HG03280 (cell line): ENCODE measurements around the gene PNMA5.
A peak's percentile ranks its signal among the peaks of the same experiment; 100 is the strongest.

Source experiments
- ATAC-seq: cut with Tn5 transposase; IDR thresholded peaks from one replicate; pipeline ENCODE4 v1.9.1; 2021; ENCODE audit warnings: mild to moderate bottlenecking, moderate library complexity; ENCODE audit not compliant: unreplicated experiment

Gene PNMA5

DNA sequence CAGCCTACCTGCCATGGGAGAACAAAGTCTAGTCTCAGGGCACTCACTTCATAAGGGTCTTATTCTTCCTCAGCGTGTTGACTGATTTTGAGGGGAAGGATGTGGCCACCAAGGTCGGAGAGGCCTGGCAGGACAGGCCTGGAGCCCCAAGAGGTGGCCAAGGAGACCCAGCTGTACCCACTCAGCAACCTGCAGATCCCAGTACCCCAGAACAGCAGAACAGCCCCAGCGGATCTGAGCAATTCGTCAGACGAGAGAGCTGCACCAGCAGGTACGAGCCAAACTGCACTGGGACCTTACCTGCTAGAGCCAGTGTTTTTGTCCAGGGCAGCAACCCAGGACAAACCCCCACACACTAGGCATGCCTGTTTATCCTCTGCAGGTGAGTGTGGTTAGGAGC lies 34.3 kb downstream of the PNMA5 start:
- no peak for ATAC-seq

DNA sequence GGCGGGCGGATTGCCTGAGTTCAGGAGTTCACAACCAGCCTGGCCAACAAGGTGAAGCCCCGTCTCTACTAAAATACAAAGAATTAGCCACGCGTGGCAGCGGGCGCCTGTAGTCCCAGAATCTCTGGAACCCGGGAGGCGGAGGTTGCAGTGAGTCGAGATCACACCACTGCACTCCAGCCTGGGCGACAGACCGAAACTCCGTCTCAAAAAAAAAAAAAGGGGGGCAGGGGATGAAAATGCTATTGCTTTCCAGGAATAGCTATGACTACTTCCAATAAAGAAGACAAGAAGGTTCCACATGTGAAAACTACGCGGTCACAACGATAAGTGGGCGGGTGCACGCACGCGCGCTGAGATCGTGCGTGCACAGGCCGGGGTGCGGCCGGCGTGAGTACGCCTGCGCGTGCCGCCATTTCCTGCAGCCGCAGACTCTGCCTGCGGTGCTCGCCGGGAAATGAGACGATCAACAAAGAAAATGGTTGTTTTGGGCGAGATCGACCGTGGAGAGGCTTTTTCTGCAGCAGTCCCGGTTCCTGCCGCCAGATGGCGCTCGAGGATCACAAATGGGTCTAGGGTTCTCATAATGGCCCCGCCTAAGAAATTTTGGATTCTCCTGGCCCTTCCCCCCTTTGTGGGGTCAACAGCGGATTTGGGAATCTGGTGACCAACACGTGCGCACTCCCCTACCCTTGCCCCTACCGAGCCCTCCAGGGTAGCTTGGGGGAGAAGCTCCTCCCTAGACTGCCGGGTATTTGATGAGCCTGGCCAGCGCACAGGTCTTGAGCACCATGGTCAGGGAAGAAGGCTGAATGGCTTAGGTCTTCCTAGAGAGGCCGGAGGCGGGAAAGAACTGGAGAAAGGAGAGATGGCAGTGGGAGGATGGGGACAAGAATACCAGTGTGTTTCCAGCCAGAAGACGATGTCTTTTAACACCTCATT lies 35.1 kb downstream of the PNMA5 start:
- ATAC-seq, result peak; percentile 86

DNA sequence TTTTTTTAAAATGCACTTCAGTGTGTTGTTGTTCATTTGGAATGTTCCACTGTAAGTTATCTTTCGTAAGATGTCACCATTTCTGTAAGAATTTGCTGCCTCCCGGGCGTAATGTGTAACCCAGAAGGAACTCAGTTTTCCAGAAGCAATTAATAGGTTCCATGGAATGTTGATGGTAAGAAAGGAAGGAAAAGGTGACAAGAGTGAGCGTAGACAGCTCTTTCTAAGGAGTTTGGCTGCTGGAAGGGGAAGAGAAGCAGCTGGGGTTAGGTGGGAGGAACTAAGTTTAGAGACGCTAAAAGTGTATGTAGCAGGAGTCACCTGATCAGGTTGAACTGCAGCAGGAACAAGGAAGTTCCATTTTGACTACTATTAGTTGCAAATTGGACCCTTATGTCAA lies 35.9 kb downstream of the PNMA5 start:
- no peak for ATAC-seq

DNA sequence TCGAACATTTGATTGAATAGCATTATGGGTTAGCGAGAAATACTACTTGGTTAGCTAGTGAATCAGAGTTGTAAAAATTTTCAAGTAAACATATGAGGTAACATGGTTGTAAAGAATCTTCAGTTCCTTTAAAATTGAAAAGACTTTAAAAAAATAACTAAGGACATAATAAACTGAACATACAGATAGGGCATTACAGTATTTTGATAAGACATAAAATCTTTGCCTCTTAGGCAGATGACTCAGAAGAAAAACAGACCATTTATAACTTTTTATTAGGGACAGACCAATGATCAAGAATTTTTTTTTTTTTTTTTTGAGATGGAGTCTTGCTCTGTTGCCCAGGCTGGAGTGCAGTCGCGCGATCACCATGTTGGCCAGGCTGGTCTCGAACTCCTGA lies 43.1 kb downstream of the PNMA5 start:
- no peak for ATAC-seq

DNA sequence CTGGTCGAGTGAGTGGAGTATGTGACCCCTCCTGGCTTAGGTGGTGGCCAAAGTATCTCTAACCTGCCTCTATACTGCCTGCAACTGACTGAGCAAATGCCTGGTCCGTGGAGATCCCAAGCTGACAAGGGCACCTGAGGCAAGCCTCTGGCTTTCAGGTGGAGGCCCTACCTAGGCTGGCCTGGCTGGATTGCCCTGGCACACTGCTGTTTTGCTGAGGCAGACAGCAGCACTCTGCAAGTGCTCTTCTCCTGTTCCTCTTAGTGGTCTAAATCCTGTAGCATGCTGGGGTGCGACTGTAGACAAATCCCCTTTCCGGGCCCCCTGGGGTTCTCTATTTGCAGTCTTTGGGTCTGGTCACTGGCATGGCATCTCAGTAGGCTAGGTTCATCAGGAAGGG lies 44.8 kb downstream of the PNMA5 start:
- ATAC-seq, result no peak

DNA sequence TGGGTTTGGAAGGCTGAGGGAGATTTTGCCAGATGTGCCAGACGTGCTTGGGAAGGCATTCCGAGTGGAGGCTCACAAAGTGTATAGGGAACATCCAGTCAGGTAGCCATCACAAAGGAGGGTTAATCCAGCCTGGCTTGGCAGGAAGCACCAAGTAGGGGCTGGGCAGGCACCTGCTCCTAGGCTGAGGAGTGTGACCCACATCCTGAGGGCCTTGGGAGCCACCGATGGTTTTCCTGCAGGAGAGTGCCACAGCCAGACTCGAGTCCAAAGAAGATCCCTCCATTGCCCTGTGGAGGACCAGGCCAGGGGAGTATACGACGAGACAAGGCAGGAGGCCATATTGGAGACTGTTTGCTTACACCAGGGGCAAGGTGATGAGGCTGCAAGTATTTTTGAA lies 47.2 kb downstream of the PNMA5 start:
- ATAC-seq, result no peak

DNA sequence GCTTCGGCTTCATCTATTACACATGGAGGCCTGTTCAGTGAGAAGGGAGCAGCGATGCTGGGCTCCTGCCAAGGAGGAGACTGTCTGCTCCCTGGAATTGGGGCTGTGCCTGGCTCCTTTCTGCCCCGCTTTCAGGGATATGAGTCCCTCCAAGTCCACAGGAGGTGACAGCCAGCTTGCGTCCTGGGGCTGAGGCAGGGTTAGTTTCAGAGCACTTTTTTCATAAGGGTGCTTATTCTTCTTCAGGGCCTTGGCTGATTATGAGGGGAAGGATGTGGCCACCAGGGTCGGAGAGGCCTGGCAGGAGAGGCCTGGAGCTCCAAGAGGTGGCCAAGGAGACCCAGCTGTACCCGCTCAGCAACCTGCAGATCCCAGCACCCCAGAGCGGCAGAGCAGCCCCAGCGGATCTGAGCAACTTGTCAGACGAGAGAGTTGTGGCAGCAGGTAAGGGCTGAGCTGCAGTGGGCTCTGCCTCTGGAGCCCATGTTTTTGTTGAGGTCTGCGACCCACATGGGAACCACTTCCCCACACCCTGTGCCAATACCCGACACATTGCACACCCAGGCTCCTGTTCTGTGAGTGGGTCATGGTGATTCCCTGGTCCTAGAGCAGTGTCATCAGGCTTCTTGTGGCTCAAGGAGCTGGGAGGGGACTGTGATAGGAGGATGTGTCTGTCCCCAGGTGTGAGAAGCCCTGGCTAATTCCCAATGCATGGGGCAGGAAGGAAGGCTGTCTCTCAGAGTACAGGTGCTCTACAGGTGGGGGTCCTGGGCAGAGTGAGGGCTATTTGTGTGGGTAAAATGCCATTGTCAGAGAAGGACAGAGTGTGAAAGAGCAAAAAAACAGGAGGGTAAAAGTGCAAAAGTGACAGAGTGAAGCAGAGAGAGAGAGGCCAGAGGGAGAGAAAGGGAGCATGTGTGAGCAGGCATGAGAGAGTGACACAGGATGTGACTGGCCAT lies 48.6 kb downstream of the PNMA5 start:
- ATAC-seq, result no peak

DNA sequence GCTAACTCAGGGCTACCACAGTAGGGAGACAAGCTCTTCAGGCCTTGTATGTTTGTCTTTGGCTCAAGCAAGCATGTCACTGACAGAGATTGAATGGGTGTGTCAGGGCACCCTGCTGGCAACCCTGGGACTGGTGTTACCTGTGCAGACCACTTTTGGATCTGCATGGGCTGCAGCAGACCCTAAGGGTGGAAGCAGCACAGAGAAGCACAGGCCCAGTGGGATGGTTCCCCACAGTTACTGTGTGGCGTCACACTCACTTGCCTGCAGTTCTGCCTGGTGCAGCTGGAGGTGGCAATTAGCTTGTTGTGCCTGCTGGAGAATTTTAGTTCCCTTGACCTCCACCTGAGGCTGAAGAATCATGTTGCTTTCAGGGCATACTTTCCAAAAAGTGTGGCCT lies 50.1 kb downstream of the PNMA5 start:
- ATAC-seq, result no peak

DNA sequence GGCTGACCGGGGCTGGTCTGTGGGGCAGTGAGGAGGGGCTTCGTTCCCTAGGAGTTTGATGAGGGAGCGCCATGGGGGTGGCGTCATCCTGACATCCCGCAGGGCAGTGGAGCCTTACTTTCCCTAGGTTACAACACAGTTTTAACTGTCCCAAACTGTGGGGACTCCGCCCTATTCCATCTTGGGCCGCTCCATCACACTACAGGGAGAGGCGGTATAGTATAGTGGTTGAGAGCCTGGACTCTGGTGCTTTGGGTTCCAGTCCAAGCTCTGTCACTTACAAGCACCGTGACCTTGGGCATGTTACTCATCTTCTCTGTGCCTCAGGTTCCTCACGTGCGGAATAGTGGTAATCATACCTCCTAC lies 51.9 kb downstream of the PNMA5 start:
- ATAC-seq, result no peak

DNA sequence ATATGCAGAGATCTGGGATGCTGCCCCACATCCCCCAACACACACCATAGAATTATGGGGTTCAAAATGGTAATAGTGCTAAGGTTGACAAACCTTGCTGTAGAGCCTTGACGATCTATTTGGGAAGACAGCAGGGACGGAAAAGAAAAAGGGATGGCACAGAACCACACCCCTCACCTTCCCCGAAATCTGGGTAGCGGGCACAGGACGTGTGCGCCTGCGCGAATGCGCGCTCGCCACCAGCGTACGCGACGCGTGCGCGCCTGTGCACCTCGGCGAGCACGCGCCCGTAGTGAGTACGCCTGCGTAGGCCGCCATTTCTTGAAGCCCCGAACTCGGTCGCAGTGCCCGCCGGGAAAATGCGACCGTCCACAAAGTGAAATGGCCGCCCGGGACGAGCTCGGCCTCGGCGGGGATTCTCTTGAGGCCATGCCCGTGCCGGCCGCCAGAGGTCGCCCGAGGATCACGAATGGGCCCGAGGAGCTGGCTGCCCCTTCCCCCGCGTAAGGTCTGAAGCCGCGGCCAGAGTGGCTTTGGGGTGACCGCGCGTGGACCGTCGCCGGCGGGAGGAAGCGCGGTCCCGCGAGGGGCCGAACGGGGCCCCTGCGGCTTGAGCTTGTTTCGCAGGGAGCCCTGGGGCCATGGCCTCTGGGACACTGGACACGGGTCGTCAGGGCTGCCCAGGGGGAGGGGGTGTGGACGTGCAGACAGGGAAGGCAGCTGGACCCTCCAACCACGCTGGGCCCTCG lies 52.4 kb downstream of the PNMA5 start:
- peak; percentile 95 for ATAC-seq
